ENCODE measurements around the gene EXOSC5. TPM values are rescaled to one million over a fixed set of nuclear protein-coding genes. Genes with fewer than 3 reads are reported as not detected.
A peak's percentile ranks its signal among the peaks of the same experiment; 100 is the strongest.

Gene EXOSC5
- total and polyA plus RNA-seq, 2 of the 13 experiments (the other 11 are each of a cell fraction or from before 2014, with no cell fraction given) = 24.1 to 26.5 TPM

GRCh38 chr19:41363753-41364523 lies 33.2 kb downstream of the EXOSC5 start, which contains the start of gene B9D2 (continued):
- TF ChIP-seq AKNA (CRISPR knock-in tag; IDR thresholded peaks at IDR 0.05; ENCODE audit: borderline replicate concordance) (no peak), PHF20 (CRISPR knock-in tag; IDR thresholded peaks at IDR 0.05) (peak; percentile 49; the same call in 1 of the 2 replicates), NR2C2 (CRISPR knock-in tag; IDR thresholded peaks at IDR 0.05; ENCODE audit: borderline replicate concordance) (peak; percentile 54; the same call in 1 of the 2 replicates), CREB3 (CRISPR knock-in tag; IDR thresholded peaks at IDR 0.05) (0 out of 2 replicates have a peak, but pooled peaks have one; percentile 24), SIN3A (IDR thresholded peaks at IDR 0.05; ENCODE audit: borderline replicate concordance, low read depth, low read length) (peak; percentile 66; the same call in 1 of the 2 replicates), KDM2A (CRISPR knock-in tag; IDR thresholded peaks at IDR 0.05; ENCODE audit: borderline replicate concordance, low read depth) (peak; percentile 33; the same call in 1 of the 2 replicates), ZBTB25 (CRISPR knock-in tag; IDR thresholded peaks at IDR 0.05) (no peak), ZNF572 (CRISPR knock-in tag; IDR thresholded peaks at IDR 0.05) (0 out of 2 replicates have a peak, but pooled peaks have one; percentile 47), RBFOX2 (IDR thresholded peaks at IDR 0.05; ENCODE audit: low read depth, low read length) (peak; percentile 83), MLLT10 (CRISPR knock-in tag; IDR thresholded peaks at IDR 0.05) (no peak), JUN (CRISPR knock-in tag; IDR thresholded peaks at IDR 0.05) (no peak), ARID4A (CRISPR knock-in tag; IDR thresholded peaks at IDR 0.05; ENCODE audit: borderline replicate concordance) (peak; percentile 83; the same call in 1 of the 2 replicates), BRF2 (CRISPR knock-in tag; IDR thresholded peaks at IDR 0.05) (no peak)
